ENCODE data around the gene PDIA2. TPM values are rescaled to one million over a fixed set of nuclear protein-coding genes. Genes with fewer than 3 reads are reported as not detected.
A peak's percentile ranks its signal among the peaks of the same experiment; 100 is the strongest.

The PDIA2 gene
- total RNA-seq, 2 experiments from 2014 or later = not detected

DNA sequence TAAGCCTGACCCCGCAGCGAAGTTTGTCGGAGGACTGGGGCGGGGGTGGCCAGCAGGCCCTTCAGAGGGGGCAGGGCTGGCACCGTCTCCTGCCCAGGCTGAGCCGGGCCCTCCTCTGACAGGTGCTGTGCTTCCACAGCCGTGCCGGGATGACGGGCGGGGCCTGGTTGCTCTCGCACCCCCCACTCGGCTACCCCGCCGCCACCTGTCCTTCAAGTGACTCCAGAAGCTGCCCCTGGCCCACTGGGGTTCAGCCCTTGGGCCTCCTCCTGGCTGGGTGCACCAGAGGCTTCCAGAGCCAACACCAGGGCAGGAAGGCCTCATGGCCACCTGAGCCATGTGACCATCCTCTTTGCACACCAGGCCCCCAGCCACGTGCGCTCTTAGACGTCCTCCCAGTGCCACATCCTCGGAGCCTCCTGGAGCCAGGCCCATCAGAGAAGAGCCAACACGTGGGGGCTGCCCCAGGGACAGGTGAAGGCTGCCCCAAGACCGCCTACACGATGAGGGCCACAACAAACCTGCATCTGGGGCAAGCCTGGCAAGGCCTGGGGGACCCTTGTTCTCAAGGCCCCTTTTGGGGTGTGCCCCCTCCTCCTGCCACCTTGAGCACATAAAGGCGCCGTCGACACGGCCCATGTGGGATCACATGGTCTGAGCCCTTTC lies 7.2 kb downstream of the PDIA2 start:
- ATAC-seq = no peak
- DNase-seq = no peak
- H3K9me3 Mint-ChIP-seq (ENCODE audit: low read depth) = no peaks in the 10 kb centered on the region
- H3K4me3 Mint-ChIP-seq = no peak overlapping the region
- no peak overlapping the region for H3K27ac Mint-ChIP-seq
- peaks cover 3% of the 10 kb centered on the region for H3K36me3 Mint-ChIP-seq
- CTCF ChIA-PET = no interaction called here
- H3K27me3 Mint-ChIP-seq = no peaks in the 10 kb centered on the region
- no peaks in the 10 kb centered on the region for H3K4me1 Mint-ChIP-seq

GRCh38 chr16:290681-291405 lies 7.9 kb downstream of the PDIA2 start:
- Mint-ChIP-seq H3K9me3 (ENCODE audit: low read depth) (no peaks in the 10 kb centered on the region), H3K36me3 (peaks cover 3% of the 10 kb centered on the region), H3K4me3 (no peak overlapping the region), H3K27ac (no peak overlapping the region), H3K27me3 (no peaks in the 10 kb centered on the region), H3K4me1 (no peaks in the 10 kb centered on the region)
- CTCF ChIA-PET = no interaction called here
- ATAC-seq = no peak
- no peak for DNase-seq

- H3K27ac Mint-ChIP-seq = no peak overlapping the region
- CTCF ChIA-PET = no interaction called here
Observed at GRCh38 chr16:291539-291938, 8.6 kb downstream of the PDIA2 start.

GRCh38 chr16:293043-293775 lies 10.2 kb downstream of the PDIA2 start:
- Mint-ChIP-seq H3K4me1 (no peaks in the 10 kb centered on the region), H3K27ac (no peak overlapping the region), H3K9me3 (ENCODE audit: low read depth) (no peaks in the 10 kb centered on the region), H3K27me3 (no peaks in the 10 kb centered on the region), H3K4me3 (no peak overlapping the region), H3K36me3 (no peaks in the 10 kb centered on the region)
- DNase-seq (no peak), ATAC-seq (no peak)
- CTCF ChIA-PET = no interaction called here

More at GRCh38 chr16:291539-291938, 8.6 kb downstream of the PDIA2 start:
- Mint-ChIP-seq H3K9me3 (ENCODE audit: low read depth) (no peaks in the 10 kb centered on the region), H3K36me3 (peaks cover 3% of the 10 kb centered on the region), H3K27me3 (no peaks in the 10 kb centered on the region), H3K4me3 (no peak overlapping the region), H3K4me1 (no peaks in the 10 kb centered on the region)
- DNase-seq (no peak), ATAC-seq (no peak)

GRCh38 chr16:296276-296675 lies 13.3 kb downstream of the PDIA2 start:
- Mint-ChIP-seq H3K4me3 (no peak overlapping the region), H3K9me3 (ENCODE audit: low read depth) (no peaks in the 10 kb centered on the region), H3K27ac (no peak overlapping the region), H3K4me1 (no peaks in the 10 kb centered on the region), H3K27me3 (no peaks in the 10 kb centered on the region), H3K36me3 (no peaks in the 10 kb centered on the region)
- DNase-seq = no peak
- no peak for ATAC-seq
- CTCF ChIA-PET = interaction anchor here (1.4 kb wide), 1 partner anchor 230 kb away, joined by 3 read pairs; no protein-coding TSS in a partner anchor

GRCh38 chr16:296806-297510 lies 14.0 kb downstream of the PDIA2 start:
- Mint-ChIP-seq H3K9me3 (ENCODE audit: low read depth) (no peaks in the 10 kb centered on the region), H3K27me3 (no peaks in the 10 kb centered on the region), H3K27ac (no peak overlapping the region), H3K4me3 (no peak overlapping the region), H3K36me3 (no peaks in the 10 kb centered on the region), H3K4me1 (no peaks in the 10 kb centered on the region)
- DNase-seq (no peak), ATAC-seq (no peak)
- CTCF ChIA-PET = interaction anchor here (1.4 kb wide), 1 partner anchor 231 kb away, joined by 3 read pairs; no protein-coding TSS in a partner anchor

DNA sequence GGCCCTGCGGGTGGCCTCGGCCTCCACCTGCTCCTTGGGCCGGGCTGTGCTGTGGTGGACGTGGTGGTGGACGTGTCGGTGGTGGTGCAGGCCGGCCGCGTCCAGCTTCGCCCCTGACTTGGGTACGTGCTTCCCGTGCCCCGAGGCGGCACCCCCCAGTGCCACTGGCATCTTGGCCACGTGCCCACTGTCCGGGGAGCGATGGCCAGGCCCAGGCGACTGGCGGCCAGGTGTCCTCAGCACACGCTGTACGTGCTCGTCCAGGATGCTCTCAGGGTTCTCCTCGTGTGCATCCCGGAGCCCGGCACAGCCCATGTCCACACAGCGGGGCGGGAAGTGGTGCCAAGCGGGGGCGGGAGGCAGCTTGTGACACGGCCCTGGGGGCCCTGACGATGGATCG lies 14.9 kb downstream of the PDIA2 start:
- Mint-ChIP-seq H3K27me3 (no peaks in the 10 kb centered on the region), H3K4me1 (no peaks in the 10 kb centered on the region), H3K9me3 (ENCODE audit: low read depth) (no peaks in the 10 kb centered on the region), H3K4me3 (no peak overlapping the region), H3K27ac (no peak overlapping the region), H3K36me3 (no peaks in the 10 kb centered on the region)
- ATAC-seq (no peak), DNase-seq (no peak)
- CTCF ChIA-PET = no interaction called here

DNA sequence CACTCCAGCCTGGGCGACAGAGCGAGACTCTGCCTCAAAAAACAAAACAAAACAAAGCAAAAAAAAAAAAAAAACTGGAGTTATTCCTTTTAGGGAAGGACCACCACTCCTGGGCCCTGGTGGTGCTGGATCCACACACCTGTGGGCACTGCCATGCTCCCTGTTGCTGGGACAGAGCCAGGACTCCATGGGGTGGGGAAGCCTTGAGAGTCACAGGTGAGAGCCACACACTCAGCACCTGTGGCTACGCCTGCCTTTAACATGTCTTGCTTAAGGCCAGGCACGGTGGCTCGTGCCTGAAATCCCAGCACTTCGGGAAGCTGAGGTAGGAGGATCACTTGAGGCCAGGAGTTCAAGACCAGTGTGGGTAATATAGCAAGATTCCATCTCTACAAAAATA lies 18.3 kb downstream of the PDIA2 start:
- CTCF ChIA-PET = no interaction called here
- no peaks in the 10 kb centered on the region for H3K4me1 Mint-ChIP-seq
- H3K27me3 Mint-ChIP-seq = no peaks in the 10 kb centered on the region
- H3K4me3 Mint-ChIP-seq = no peak overlapping the region
- no peak for DNase-seq
- no peak overlapping the region for H3K27ac Mint-ChIP-seq
- no peak for ATAC-seq
- no peaks in the 10 kb centered on the region for H3K9me3 Mint-ChIP-seq (ENCODE audit: low read depth)
- no peaks in the 10 kb centered on the region for H3K36me3 Mint-ChIP-seq

GRCh38 chr16:301950-302349 lies 19.0 kb downstream of the PDIA2 start:
- ATAC-seq = no peak
- no peak overlapping the region for H3K27ac Mint-ChIP-seq
- H3K27me3 Mint-ChIP-seq = no peaks in the 10 kb centered on the region
- CTCF ChIA-PET = no interaction called here
- no peak for DNase-seq
- no peak overlapping the region for H3K4me3 Mint-ChIP-seq
- no peaks in the 10 kb centered on the region for H3K36me3 Mint-ChIP-seq
- no peaks in the 10 kb centered on the region for H3K4me1 Mint-ChIP-seq
- H3K9me3 Mint-ChIP-seq (ENCODE audit: low read depth) = no peaks in the 10 kb centered on the region

- ATAC-seq (peak; percentile 30), DNase-seq (no peak)
- Mint-ChIP-seq H3K27ac (no peak overlapping the region), H3K9me3 (ENCODE audit: low read depth) (no peaks in the 10 kb centered on the region), H3K4me1 (peaks cover 15% of the 10 kb centered on the region), H3K36me3 (no peaks in the 10 kb centered on the region), H3K27me3 (no peaks in the 10 kb centered on the region), H3K4me3 (no peak overlapping the region)
- CTCF ChIA-PET = interaction anchor here (1.2 kb wide), 1 partner anchor 207 kb away, joined by 3 read pairs; no protein-coding TSS in a partner anchor
Observed at GRCh38 chr16:303760-304505, 21.0 kb downstream of the PDIA2 start.

GRCh38 chr16:305916-306626 lies 23.1 kb downstream of the PDIA2 start:
- peaks cover 22% of the 10 kb centered on the region for H3K4me1 Mint-ChIP-seq
- H3K4me3 Mint-ChIP-seq = no peak overlapping the region
- DNase-seq (no peak), ATAC-seq (no peak)
- H3K9me3 Mint-ChIP-seq (ENCODE audit: low read depth) = no peaks in the 10 kb centered on the region
- H3K36me3 Mint-ChIP-seq = peaks cover 1% of the 10 kb centered on the region
- no peak overlapping the region for H3K27ac Mint-ChIP-seq
- CTCF ChIA-PET = no interaction called here
- H3K27me3 Mint-ChIP-seq = no peaks in the 10 kb centered on the region

GRCh38 chr16:306911-307370 lies 24.0 kb downstream of the PDIA2 start:
- ATAC-seq = no peak
- H3K4me3 Mint-ChIP-seq = no peak overlapping the region
- H3K36me3 Mint-ChIP-seq = peaks cover 1% of the 10 kb centered on the region
- H3K9me3 Mint-ChIP-seq (ENCODE audit: low read depth) = no peaks in the 10 kb centered on the region
- H3K4me1 Mint-ChIP-seq = peaks cover 22% of the 10 kb centered on the region
- CTCF ChIA-PET = no interaction called here
- no peaks in the 10 kb centered on the region for H3K27me3 Mint-ChIP-seq
- H3K27ac Mint-ChIP-seq = no peak overlapping the region
- DNase-seq = no peak
